ENCODE results near the gene PKN2.

PKN2 gene

GRCh38 chr1:88683541-88684481, at the start of gene PKN2:
TSS of gene PKN2 (plus strand) at chr1:88684273. CDS start at chr1:88684581, 308 bp downstream.
- Mint-ChIP-seq H3K27me3 (no peaks in the 10 kb centered on the region), H3K4me1 (peaks cover 20% of the 10 kb centered on the region), H3K4me3 (peak within 1 kb of the TSS; percentile 98), H3K36me3 (peaks cover 2% of the 10 kb centered on the region), H3K9me3 (no peaks in the 10 kb centered on the region), H3K27ac (peak within 1 kb of the TSS; percentile 95)
- ATAC-seq (ENCODE audit: low read depth) (peak; percentile 83), DNase-seq (ENCODE audit: low spot score in 2 of 2) (peak; percentile 91 to 93)

DNA sequence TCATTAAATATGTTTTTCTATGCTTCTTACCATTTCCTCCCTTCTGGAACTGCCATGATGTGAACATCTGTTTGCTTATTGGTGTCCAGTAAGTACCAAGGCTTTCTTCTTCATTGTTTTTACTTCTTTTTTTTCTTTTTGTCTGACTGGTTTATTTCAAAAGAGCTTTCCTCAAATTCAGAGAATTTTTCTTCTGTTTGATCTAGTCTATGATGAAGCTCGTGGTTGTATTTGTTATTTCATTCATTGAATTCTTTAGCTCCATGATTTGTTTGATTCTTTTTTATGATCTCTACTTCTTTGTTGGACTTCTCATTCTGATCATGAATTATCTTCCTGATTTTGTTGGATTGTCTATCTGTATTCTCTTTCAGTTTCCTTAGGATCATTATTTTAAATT, 49.5 kb upstream of the PKN2 start:
- Mint-ChIP-seq H3K4me3 (no peak overlapping the region), H3K27me3 (peaks cover 5% of the 10 kb centered on the region), H3K36me3 (peaks cover 2% of the 10 kb centered on the region), H3K9me3 (peaks cover 16% of the 10 kb centered on the region), H3K4me1 (no peaks in the 10 kb centered on the region), H3K27ac (no peak overlapping the region)
- no peak for ATAC-seq (ENCODE audit: low read depth)
- DNase-seq (ENCODE audit: low spot score in 2 of 2) = no peak

DNA sequence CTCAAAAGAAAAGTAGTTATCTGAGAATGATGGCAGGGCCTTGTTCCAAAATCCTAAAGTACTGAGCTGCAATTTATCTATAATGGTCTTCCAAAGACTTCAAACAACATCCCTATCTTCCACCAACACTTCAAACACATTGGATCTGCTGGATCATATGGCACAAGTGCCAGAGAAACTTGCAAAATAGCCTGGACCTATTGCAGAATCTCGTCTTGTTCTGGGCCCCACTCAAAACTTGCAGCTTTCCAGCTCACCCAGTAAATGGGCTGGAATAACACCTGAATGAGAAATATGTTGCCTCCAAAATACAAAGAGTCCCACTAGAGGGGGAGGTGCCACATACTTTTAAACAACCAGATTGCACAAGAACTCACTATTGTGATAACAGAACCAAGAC, 44.0 kb upstream of the PKN2 start:
- Mint-ChIP-seq H3K4me3 (no peak overlapping the region), H3K36me3 (no peaks in the 10 kb centered on the region), H3K27me3 (peaks cover 7% of the 10 kb centered on the region), H3K27ac (no peak overlapping the region), H3K9me3 (peaks cover 7% of the 10 kb centered on the region), H3K4me1 (no peaks in the 10 kb centered on the region)
- no peak for ATAC-seq (ENCODE audit: low read depth)
- no peak for DNase-seq (ENCODE audit: low spot score in 2 of 2)

- Mint-ChIP-seq H3K4me1 (no peaks in the 10 kb centered on the region), H3K9me3 (no peaks in the 10 kb centered on the region), H3K27ac (no peak overlapping the region), H3K36me3 (no peaks in the 10 kb centered on the region), H3K4me3 (no peak overlapping the region), H3K27me3 (peaks cover 8% of the 10 kb centered on the region)
- no peak for DNase-seq (ENCODE audit: low spot score in 2 of 2)
- no peak for ATAC-seq (ENCODE audit: low read depth)
These were observed 38.2 kb upstream of the PKN2 start for GRCh38 chr1:88645886-88646285.

DNA sequence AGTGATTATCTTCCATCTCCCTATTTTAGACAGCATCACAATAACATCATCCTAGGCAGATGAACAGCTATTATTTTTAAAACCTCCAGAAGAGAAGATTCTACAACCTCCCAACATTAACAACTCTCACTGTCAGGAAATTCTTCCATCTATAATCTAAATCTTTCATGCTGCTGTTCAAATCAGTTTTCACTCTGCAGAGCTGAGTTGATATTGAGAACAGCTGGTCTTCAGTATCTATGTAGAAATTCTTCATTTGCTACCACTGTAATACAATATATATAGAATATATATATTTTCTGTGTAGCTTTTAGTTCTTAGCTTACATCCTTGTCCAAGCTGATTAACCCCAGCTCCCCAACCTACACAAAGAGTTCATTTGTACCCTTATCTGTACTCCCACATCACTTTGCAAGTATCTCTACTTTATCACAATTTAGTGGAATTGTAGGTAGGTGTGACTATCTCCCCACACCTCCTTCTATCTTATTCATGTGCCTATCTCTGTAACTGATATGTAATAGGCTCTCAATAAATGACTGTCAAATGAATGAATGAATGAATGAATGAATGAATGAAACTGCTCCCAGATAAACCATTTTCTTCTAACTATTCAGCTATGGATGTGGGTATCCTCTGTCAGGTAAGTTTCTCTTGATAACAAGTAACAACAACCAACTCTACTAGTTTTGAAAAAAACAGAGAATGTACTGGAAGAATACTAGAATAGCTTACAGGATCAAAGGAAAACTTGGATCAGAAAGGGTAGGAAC, 37.4 kb upstream of the PKN2 start:
- ATAC-seq (ENCODE audit: low read depth) (no peak), DNase-seq (ENCODE audit: low spot score in 2 of 2) (no peak)
- Mint-ChIP-seq H3K4me3 (no peak overlapping the region), H3K9me3 (no peaks in the 10 kb centered on the region), H3K36me3 (no peaks in the 10 kb centered on the region), H3K4me1 (no peaks in the 10 kb centered on the region), H3K27ac (no peak overlapping the region), H3K27me3 (peaks cover 8% of the 10 kb centered on the region)

- H3K36me3 Mint-ChIP-seq = no peaks in the 10 kb centered on the region
- peaks cover 5% of the 10 kb centered on the region for H3K27me3 Mint-ChIP-seq
- ATAC-seq (ENCODE audit: low read depth) (peak; percentile 70), DNase-seq (ENCODE audit: low spot score in 2 of 2) (no peak)
- H3K4me1 Mint-ChIP-seq = no peaks in the 10 kb centered on the region
- no peaks in the 10 kb centered on the region for H3K9me3 Mint-ChIP-seq
- H3K27ac Mint-ChIP-seq = no peak overlapping the region
- H3K4me3 Mint-ChIP-seq = no peak overlapping the region
These were observed 36.8 kb upstream of the PKN2 start for GRCh38 chr1:88647249-88647645.

DNA sequence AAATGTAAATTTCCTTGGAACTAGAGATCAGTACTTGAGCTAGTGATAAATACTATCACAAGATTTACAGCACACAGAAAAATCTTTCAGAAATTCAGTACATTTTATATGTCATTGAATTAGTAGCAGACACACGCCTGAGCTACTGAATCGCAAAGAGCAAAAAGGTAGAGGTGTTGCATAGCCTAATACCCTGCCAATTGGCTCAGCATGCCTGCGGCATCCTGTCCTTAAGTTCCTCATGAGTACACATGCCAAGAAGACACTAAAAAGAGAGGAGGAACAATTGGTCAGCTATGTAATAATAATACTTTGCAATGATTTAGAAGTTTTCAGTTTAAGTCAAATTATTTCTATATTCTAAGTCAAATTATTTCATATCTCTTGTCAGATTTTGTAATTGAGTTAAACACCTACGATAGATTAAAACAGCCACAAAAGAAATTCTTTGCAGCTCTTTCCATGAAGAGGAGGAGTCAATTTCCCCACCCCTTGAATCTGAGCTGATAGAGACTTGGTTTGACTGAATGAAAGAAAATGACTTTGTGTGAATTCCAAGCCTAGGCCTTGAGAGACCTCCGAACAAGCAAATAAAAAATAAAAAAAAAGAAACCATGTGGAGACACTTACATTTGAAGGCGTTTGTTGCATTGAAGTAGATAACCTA, 36.2 kb upstream of the PKN2 start:
- Mint-ChIP-seq H3K36me3 (no peaks in the 10 kb centered on the region), H3K4me3 (no peak overlapping the region), H3K27ac (peak overlapping the region; percentile 51), H3K27me3 (peaks cover 5% of the 10 kb centered on the region), H3K4me1 (no peaks in the 10 kb centered on the region), H3K9me3 (no peaks in the 10 kb centered on the region)
- no peak for DNase-seq (ENCODE audit: low spot score in 2 of 2)
- ATAC-seq (ENCODE audit: low read depth) = no peak

GRCh38 chr1:88648706-88649105, 35.4 kb upstream of the PKN2 start:
- no peak overlapping the region for H3K4me3 Mint-ChIP-seq
- no peaks in the 10 kb centered on the region for H3K9me3 Mint-ChIP-seq
- H3K27ac Mint-ChIP-seq = peak overlapping the region; percentile 51
- H3K27me3 Mint-ChIP-seq = peaks cover 7% of the 10 kb centered on the region
- DNase-seq (ENCODE audit: low spot score in 2 of 2) (no peak), ATAC-seq (ENCODE audit: low read depth) (no peak)
- H3K4me1 Mint-ChIP-seq = no peaks in the 10 kb centered on the region
- H3K36me3 Mint-ChIP-seq = no peaks in the 10 kb centered on the region

DNA sequence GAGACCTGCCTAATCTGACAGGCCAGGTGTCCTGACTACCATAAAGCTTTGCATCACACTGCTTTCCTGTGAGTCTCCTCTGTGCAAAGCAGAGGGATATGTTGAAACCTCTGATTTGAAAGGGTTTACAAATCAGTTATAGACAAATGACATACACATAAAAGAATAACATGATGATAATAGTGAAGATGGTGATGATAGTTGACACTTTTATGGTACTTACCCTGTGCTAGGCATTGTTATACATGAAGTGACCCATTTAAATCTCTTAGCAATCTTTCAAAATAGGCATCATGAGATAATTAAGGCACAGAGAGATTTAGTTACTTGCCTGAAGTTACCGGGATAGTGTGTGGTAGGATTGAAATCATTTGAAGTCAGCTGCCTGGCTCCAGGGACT, 34.1 kb upstream of the PKN2 start:
- ATAC-seq (ENCODE audit: low read depth) = no peak
- Mint-ChIP-seq H3K9me3 (no peaks in the 10 kb centered on the region), H3K4me1 (no peaks in the 10 kb centered on the region), H3K4me3 (no peak overlapping the region), H3K27ac (no peak overlapping the region), H3K27me3 (peaks cover 7% of the 10 kb centered on the region), H3K36me3 (no peaks in the 10 kb centered on the region)
- no peak for DNase-seq (ENCODE audit: low spot score in 2 of 2)

DNA sequence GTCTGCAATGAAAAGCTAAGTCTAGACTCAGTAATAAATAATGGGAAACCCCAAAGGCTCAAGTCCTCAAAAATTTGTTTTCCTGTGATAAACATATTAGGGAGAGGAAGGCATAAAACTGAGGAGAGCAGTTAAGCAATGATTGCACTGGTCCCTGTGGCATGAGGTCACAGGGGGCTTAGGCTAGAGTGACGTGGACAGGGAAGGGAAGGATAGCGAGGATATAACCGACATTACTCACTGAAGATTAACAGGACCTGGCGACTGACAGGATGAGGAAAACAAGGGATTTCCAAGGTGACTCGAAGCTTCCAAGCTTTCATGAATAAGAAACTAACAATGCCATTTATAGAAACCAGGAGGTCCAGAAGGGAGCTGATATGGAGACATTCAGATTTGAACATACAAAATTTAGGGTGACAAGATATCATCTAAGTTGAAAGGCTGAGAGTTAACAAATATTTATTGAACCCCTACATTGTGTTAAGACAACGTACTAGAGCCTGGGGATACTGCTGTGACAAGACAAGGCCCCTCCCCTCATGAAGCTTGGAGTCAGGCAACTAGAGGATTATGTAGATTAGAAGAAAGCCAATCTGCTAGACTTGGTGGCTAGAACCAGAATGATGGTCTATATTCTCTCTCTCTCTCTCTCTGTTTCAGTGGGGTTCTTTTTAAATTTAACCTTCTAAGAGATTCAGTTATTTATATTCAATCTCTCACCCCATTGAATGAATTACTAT, 33.2 kb upstream of the PKN2 start:
- Mint-ChIP-seq H3K9me3 (no peaks in the 10 kb centered on the region), H3K27ac (no peak overlapping the region), H3K4me3 (no peak overlapping the region), H3K36me3 (no peaks in the 10 kb centered on the region), H3K4me1 (no peaks in the 10 kb centered on the region), H3K27me3 (peaks cover 7% of the 10 kb centered on the region)
- DNase-seq (ENCODE audit: low spot score in 2 of 2) (no peak), ATAC-seq (ENCODE audit: low read depth) (no peak)

DNA sequence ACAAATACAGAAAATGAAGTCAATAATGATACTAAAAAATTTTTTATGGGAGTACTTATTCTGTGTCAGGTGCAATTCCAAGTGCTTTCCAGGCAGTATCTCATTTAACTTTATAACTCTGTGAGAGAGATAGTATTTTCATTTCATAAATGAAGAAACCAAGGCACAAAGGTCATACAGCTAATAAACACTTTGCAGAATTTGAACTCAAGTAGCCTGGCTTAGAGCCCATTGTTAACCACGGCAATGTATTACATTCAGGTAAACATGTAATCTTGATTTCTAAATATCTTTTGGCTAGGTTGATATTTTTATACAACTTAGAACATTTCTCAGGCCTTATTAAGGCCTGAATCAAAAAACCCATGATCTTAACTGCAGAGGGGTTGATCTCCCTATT, 28.9 kb upstream of the PKN2 start:
- Mint-ChIP-seq H3K36me3 (no peaks in the 10 kb centered on the region), H3K4me3 (no peak overlapping the region), H3K4me1 (no peaks in the 10 kb centered on the region), H3K9me3 (no peaks in the 10 kb centered on the region), H3K27me3 (peaks cover 5% of the 10 kb centered on the region), H3K27ac (no peak overlapping the region)
- DNase-seq (ENCODE audit: low spot score in 2 of 2) (no peak), ATAC-seq (ENCODE audit: low read depth) (no peak)

GRCh38 chr1:88655685-88656299, 28.3 kb upstream of the PKN2 start:
- H3K27ac Mint-ChIP-seq = no peak overlapping the region
- H3K9me3 Mint-ChIP-seq = no peaks in the 10 kb centered on the region
- peaks cover 2% of the 10 kb centered on the region for H3K27me3 Mint-ChIP-seq
- no peaks in the 10 kb centered on the region for H3K36me3 Mint-ChIP-seq
- ATAC-seq (ENCODE audit: low read depth) = no peak
- no peaks in the 10 kb centered on the region for H3K4me1 Mint-ChIP-seq
- no peak overlapping the region for H3K4me3 Mint-ChIP-seq
- peak in 1 of 2 donors; percentile 5 for DNase-seq (ENCODE audit: low spot score in 2 of 2)

DNA sequence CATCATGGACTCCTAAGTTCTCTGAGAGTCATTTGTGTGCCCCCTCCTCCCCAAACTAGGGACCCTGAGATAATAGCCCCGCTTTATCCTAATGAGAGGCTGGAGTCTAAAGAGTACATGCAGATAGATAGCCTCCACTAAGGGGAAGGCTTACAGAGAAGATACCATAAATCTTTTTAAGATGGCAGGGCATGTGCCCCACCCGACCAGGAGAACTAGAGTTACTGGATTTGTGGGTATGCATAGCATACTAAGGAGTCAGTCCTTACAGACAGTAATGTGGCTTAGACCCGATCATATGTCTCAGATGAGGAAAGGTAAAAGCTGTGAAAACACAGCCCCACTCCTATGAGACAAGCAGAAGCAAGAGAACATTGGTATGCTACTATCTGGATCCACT, 25.7 kb upstream of the PKN2 start:
- H3K27ac Mint-ChIP-seq = no peak overlapping the region
- no peak for DNase-seq (ENCODE audit: low spot score in 2 of 2)
- H3K36me3 Mint-ChIP-seq = no peaks in the 10 kb centered on the region
- no peak for ATAC-seq (ENCODE audit: low read depth)
- H3K9me3 Mint-ChIP-seq = no peaks in the 10 kb centered on the region
- peaks cover under 1% of the 10 kb centered on the region for H3K27me3 Mint-ChIP-seq
- no peak overlapping the region for H3K4me3 Mint-ChIP-seq
- peaks cover 7% of the 10 kb centered on the region for H3K4me1 Mint-ChIP-seq
